ENCODE data around the gene COG6.

Gene COG6

DNA sequence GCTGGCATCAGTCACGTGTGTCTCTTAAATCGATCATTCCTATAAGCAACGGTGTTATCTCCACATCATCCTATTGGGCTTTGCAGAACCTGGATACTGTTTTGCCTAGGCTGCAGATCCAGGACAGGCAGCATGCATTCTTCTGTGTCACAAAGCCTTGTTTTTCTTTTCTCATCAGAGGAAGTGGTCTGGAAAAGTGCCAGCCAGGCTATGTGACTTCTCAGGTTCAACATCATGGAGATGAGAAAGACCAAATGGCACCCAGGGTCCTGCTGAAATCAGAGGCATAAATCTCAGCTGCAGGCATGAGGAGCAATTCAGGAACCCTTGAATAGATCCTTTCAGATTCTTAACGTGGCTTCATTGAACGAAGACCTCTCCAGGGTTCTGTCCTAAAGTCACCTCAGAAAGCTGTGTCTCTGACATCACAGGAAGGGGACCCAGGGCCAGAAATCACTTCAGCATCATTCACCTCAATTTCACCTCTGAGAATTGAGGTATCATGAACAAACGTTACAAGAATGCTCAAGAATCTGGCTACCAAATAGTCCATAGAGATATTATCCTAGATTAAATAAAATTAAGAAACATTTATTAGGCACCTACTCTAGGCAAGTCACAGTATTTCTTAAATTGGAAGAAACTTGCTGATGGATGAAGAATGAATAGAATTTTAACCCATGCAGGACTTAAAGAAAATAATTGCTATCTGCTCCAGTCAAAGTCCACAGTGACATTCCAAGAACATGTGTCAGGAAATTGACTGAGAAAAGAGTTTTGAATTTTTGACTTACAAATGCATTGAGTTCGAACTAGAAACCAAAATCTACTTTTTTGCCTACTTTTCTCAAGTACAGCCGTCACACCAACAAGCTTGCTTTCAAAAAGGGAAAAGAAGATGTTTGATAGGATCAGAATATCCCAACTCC is 124.1 kb downstream of the COG6 start:
- H3F3A ChIP-seq (ENCODE audit: low read depth): no peaks in the 10 kb centered on the region
- H4K20me1 ChIP-seq (ENCODE audit: insufficient read depth, low read length, poor library complexity, severe bottlenecking): no peaks in the 10 kb centered on the region
- no peaks in the 10 kb centered on the region for H3K9me3 ChIP-seq (ENCODE audit: insufficient read depth, low read depth, low read length)
- no peak overlapping the region for H3K4me2 ChIP-seq (ENCODE audit: low read depth, low read length, poor library complexity, severe bottlenecking)
- H3K4me3 ChIP-seq (ENCODE audit: low read length, poor library complexity, severe bottlenecking): no peak overlapping the region
- H3K79me2 ChIP-seq (ENCODE audit: insufficient read depth, low read length): no peaks in the 10 kb centered on the region
- H3K36me3 ChIP-seq (ENCODE audit: insufficient read depth, low read length): no peaks in the 10 kb centered on the region
- TF ChIP-seq, protein P1, sequence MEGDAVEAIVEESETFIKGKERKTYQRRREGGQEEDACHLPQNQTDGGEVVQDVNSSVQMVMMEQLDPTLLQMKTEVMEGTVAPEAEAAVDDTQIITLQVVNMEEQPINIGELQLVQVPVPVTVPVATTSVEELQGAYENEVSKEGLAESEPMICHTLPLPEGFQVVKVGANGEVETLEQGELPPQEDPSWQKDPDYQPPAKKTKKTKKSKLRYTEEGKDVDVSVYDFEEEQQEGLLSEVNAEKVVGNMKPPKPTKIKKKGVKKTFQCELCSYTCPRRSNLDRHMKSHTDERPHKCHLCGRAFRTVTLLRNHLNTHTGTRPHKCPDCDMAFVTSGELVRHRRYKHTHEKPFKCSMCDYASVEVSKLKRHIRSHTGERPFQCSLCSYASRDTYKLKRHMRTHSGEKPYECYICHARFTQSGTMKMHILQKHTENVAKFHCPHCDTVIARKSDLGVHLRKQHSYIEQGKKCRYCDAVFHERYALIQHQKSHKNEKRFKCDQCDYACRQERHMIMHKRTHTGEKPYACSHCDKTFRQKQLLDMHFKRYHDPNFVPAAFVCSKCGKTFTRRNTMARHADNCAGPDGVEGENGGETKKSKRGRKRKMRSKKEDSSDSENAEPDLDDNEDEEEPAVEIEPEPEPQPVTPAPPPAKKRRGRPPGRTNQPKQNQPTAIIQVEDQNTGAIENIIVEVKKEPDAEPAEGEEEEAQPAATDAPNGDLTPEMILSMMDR (conservative IDR thresholded peaks at IDR 0.05; ENCODE audit: low read length): no peak
- no peak for TF ChIP-seq EZH2phosphoT487 (IDR thresholded peaks at IDR 0.05; ENCODE audit: borderline replicate concordance)
- peaks cover 4% of the 10 kb centered on the region for H3K4me1 ChIP-seq (ENCODE audit: insufficient read depth, low read length, poor library complexity, severe bottlenecking)
- H2AFZ ChIP-seq (ENCODE audit: low read length): no peak overlapping the region
- no peaks in the 10 kb centered on the region for H3K9me2 ChIP-seq (replicated peaks; ENCODE audit: low read depth, low read length)
- H3K27me3 ChIP-seq (ENCODE audit: insufficient read depth, low read length, poor library complexity, severe bottlenecking): no peaks in the 10 kb centered on the region
- H3K9ac ChIP-seq (ENCODE audit: low read depth, low read length, poor library complexity, severe bottlenecking): no peak overlapping the region

DNA sequence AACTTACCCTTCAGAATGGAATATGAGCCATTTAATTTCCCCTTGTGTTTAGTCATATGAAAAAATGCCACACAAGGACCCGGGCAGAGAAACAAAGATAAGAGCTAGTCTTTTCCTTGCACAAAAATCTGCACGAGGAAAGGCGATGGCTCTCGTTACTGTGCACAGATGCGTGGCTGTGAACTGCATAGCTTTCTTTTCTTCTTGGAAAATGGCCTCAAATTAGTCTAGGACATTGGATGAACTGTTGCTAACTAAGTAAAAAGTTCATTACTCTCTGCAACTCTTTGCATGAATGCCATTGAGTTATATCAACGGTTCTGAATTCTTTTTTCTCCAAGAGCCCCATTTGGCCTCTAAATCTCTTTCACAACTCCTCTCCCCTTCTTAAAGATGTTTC is 125.2 kb downstream of the COG6 start:
- TF ChIP-seq EZH2phosphoT487 (IDR thresholded peaks at IDR 0.05; ENCODE audit: borderline replicate concordance): no peak
- TF ChIP-seq, protein P1 (conservative IDR thresholded peaks at IDR 0.05; ENCODE audit: low read length): no peak
- H3K27me3 ChIP-seq (ENCODE audit: insufficient read depth, low read length, poor library complexity, severe bottlenecking): no peaks in the 10 kb centered on the region
- H3K4me1 ChIP-seq (ENCODE audit: insufficient read depth, low read length, poor library complexity, severe bottlenecking): peaks cover 4% of the 10 kb centered on the region
- no peak overlapping the region for H3K4me2 ChIP-seq (ENCODE audit: low read depth, low read length, poor library complexity, severe bottlenecking)
- H3K4me3 ChIP-seq (ENCODE audit: low read length, poor library complexity, severe bottlenecking): no peak overlapping the region
- H3K9ac ChIP-seq (ENCODE audit: low read depth, low read length, poor library complexity, severe bottlenecking): no peak overlapping the region
- H4K20me1 ChIP-seq (ENCODE audit: insufficient read depth, low read length, poor library complexity, severe bottlenecking): no peaks in the 10 kb centered on the region
- H2AFZ ChIP-seq (ENCODE audit: low read length): no peak overlapping the region
- no peaks in the 10 kb centered on the region for H3K9me3 ChIP-seq (ENCODE audit: insufficient read depth, low read depth, low read length)
- H3K79me2 ChIP-seq (ENCODE audit: insufficient read depth, low read length): no peaks in the 10 kb centered on the region
- H3K36me3 ChIP-seq (ENCODE audit: insufficient read depth, low read length): no peaks in the 10 kb centered on the region
- H3F3A ChIP-seq (ENCODE audit: low read depth): no peaks in the 10 kb centered on the region
- no peaks in the 10 kb centered on the region for H3K9me2 ChIP-seq (replicated peaks; ENCODE audit: low read depth, low read length)

DNA sequence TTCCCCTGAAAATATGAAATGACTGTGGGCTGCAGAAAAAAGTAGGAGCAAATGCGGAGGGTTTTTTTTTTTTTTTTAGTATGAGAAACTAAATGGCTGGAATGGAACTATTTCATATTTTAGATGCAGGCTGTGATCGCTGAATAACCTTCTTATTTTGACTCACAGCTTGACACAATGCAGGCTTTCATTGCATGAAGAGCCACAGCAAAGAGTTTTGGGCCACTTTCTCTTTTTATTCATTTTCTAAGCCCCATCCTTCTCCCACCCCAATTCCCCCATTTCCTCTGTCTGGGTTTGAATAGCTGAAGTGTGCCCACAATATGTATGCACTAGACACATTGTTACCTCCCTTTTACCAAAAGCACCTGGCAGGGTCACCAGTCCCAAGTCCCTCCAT is 125.9 kb downstream of the COG6 start:
- Histone ChIP-seq H3F3A (ENCODE audit: low read depth) (no peaks in the 10 kb centered on the region), H3K9me3 (ENCODE audit: insufficient read depth, low read depth, low read length) (no peaks in the 10 kb centered on the region), H3K27me3 (ENCODE audit: insufficient read depth, low read length, poor library complexity, severe bottlenecking) (no peaks in the 10 kb centered on the region), H3K9me2 (replicated peaks; ENCODE audit: low read depth, low read length) (no peaks in the 10 kb centered on the region), H3K9ac (ENCODE audit: low read depth, low read length, poor library complexity, severe bottlenecking) (no peak overlapping the region), H4K20me1 (ENCODE audit: insufficient read depth, low read length, poor library complexity, severe bottlenecking) (no peaks in the 10 kb centered on the region), H3K4me1 (ENCODE audit: insufficient read depth, low read length, poor library complexity, severe bottlenecking) (peaks cover 4% of the 10 kb centered on the region), H2AFZ (ENCODE audit: low read length) (no peak overlapping the region), H3K4me2 (ENCODE audit: low read depth, low read length, poor library complexity, severe bottlenecking) (no peak overlapping the region), H3K79me2 (ENCODE audit: insufficient read depth, low read length) (no peaks in the 10 kb centered on the region), H3K36me3 (ENCODE audit: insufficient read depth, low read length) (no peaks in the 10 kb centered on the region), H3K4me3 (ENCODE audit: low read length, poor library complexity, severe bottlenecking) (no peak overlapping the region)
- TF ChIP-seq EZH2phosphoT487 (IDR thresholded peaks at IDR 0.05; ENCODE audit: borderline replicate concordance): no peak
- TF ChIP-seq, protein P1 (conservative IDR thresholded peaks at IDR 0.05; ENCODE audit: low read length): no peak

All from Loucy (cell line).